ENCODE results near the gene PSMD9. TPM values are rescaled to one million over a fixed set of nuclear protein-coding genes. Genes with fewer than 3 reads are reported as not detected.

PSMD9 gene
- total and polyA plus RNA-seq, 12 donors: 31.4 to 145 (median 55.7) TPM

- DNase-seq: no peak
- TF ChIP-seq POLR2A (IDR thresholded peaks at IDR 0.05): no peak
- TF ChIP-seq, protein P1, sequence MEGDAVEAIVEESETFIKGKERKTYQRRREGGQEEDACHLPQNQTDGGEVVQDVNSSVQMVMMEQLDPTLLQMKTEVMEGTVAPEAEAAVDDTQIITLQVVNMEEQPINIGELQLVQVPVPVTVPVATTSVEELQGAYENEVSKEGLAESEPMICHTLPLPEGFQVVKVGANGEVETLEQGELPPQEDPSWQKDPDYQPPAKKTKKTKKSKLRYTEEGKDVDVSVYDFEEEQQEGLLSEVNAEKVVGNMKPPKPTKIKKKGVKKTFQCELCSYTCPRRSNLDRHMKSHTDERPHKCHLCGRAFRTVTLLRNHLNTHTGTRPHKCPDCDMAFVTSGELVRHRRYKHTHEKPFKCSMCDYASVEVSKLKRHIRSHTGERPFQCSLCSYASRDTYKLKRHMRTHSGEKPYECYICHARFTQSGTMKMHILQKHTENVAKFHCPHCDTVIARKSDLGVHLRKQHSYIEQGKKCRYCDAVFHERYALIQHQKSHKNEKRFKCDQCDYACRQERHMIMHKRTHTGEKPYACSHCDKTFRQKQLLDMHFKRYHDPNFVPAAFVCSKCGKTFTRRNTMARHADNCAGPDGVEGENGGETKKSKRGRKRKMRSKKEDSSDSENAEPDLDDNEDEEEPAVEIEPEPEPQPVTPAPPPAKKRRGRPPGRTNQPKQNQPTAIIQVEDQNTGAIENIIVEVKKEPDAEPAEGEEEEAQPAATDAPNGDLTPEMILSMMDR (IDR thresholded peaks at IDR 0.05): no peak
- H3K9me3 ChIP-seq (replicated peaks in 1 of 3): no peaks in the 10 kb centered on the region
Observed at GRCh38 chr12:121939992-121940766, 51.6 kb downstream of the PSMD9 start.

DNA sequence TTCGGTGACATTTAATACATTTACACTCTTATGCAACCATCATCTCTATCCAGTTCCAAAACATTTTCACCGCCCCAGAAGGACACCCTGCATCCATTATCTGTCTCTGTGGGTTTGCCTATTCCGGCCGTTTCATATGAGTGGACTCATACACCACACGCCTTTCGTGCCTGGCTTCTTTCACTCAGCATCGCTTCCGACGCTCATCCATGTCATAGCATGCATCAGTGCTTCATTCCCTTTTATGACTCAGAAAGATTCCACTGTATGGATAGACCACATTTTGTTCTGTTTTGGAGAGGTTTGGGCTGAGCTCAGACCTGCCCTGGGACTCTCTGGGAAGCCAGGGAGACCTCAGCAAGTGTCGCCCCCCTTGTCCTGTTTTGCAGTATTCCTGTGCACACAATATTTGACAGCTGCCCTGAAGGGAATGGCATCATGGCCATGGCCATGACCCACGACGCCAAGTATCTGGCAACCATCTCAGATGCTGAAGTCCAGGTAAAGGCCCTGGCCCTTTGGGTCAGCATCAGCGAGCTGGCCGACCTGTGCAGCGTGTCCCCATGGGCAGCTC, 53.6 kb downstream of the PSMD9 start:
- no peak overlapping the region for H3K4me3 ChIP-seq
- H3K9me3 ChIP-seq (replicated peaks in 1 of 3): no peaks in the 10 kb centered on the region
- no peaks in the 10 kb centered on the region for H3K36me3 ChIP-seq (replicated peaks in 1 of 2)
- no peak for TF ChIP-seq POLR2A (IDR thresholded peaks at IDR 0.05)
- TF ChIP-seq, protein P1 (IDR thresholded peaks at IDR 0.05): no peak
- WGBS, 4 donors: 90 to 97% (median 93%) methylated on average over 14 to 15 of the region's 15 CpGs
- H3K27ac ChIP-seq: no peak overlapping the region
- H3K4me1 ChIP-seq (replicated peaks in 1 of 2): no peaks in the 10 kb centered on the region
- H3K27me3 ChIP-seq: no peaks in the 10 kb centered on the region
- intact Hi-C loops (cut with DNase I): no loop called here
- DNase-seq: no peak

More at GRCh38 chr12:121939992-121940766, 51.6 kb downstream of the PSMD9 start:
- Histone ChIP-seq H3K4me3 (no peak overlapping the region), H3K4me1 (replicated peaks in 1 of 2) (no peaks in the 10 kb centered on the region), H3K36me3 (replicated peaks in 1 of 2) (no peaks in the 10 kb centered on the region), H3K27me3 (no peaks in the 10 kb centered on the region), H3K27ac (no peak overlapping the region)
- 88 to 96% (median 91%) methylated on average over 4 of the region's 4 CpGs for WGBS, 4 donors
- intact Hi-C loops (cut with DNase I): no loop called here

DNA sequence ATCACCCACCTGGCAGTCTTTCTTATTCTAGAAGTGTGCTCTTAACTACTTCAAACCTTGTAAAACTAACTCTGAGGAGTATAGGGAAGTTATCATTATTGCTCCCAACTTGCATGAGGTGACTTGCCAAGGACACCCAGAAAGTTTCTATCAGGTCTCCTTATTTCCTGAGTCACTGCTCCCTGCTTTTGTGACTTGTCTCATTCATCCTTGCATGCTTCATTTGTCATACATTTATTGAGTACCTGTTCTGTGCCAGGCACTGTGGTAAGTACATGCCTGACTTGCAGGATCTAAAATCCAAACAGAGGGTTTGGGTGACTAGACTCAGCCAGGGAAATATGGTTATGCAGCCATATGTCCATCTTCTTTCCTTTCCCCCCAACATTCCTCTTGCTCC, 55.3 kb downstream of the PSMD9 start:
- TF ChIP-seq, protein P1 (IDR thresholded peaks at IDR 0.05): no peak
- TF ChIP-seq POLR2A (IDR thresholded peaks at IDR 0.05): no peak
- no peaks in the 10 kb centered on the region for H3K27me3 ChIP-seq
- H3K4me1 ChIP-seq (replicated peaks in 1 of 2): no peaks in the 10 kb centered on the region
- H3K4me3 ChIP-seq: no peak overlapping the region
- no peak overlapping the region for H3K27ac ChIP-seq
- H3K36me3 ChIP-seq (replicated peaks in 1 of 2): no peaks in the 10 kb centered on the region
- no peaks in the 10 kb centered on the region for H3K9me3 ChIP-seq (replicated peaks in 1 of 3)
- no peak for DNase-seq
- intact Hi-C loops (cut with DNase I): no loop called here

DNA sequence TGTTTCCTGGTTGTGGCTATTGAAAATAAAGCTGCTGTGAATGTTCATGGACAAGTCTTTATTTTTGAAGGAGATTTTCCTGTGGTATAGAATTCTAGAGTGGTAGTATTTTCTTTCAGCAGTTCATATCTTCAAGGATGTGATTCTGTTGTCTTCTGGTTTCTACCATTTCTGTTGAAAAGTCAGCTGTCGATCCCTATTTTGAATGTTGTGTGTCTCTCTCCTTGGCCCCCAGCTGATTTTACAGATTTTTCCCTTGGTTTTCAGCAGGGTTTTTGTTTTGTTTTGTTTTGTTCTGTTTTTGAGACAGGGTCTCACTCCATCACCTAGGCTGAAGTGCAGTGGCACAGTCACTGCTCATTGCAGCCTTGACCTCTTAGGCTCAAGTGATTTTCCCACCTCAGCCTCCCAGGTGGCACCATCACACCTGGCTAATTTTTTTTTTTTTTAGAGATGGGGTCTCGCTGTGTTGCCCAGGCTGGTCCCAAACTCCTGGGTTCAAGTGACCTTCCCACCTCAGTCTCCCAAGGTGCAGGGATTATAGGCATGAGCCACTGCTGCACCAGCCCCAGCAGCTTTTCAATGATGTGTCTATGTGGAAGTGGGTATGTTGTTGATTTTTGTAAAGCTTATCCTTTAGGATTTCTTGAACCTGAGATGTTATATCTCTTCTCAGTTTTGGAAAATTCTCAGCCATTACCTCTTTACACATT, 57.9 kb downstream of the PSMD9 start:
- intact Hi-C loops (cut with DNase I): no loop called here
- Histone ChIP-seq H3K27ac (no peak overlapping the region), H3K4me1 (replicated peaks in 1 of 2) (no peaks in the 10 kb centered on the region), H3K27me3 (no peaks in the 10 kb centered on the region), H3K9me3 (replicated peaks in 1 of 3) (no peaks in the 10 kb centered on the region), H3K36me3 (replicated peaks in 1 of 2) (no peaks in the 10 kb centered on the region), H3K4me3 (no peak overlapping the region)
- no peak for DNase-seq
- no peak for TF ChIP-seq POLR2A (IDR thresholded peaks at IDR 0.05)
- TF ChIP-seq, protein P1 (IDR thresholded peaks at IDR 0.05): no peak
- WGBS, 4 donors: 95 to 100% (median 98%) methylated on average over 2 of the region's 2 CpGs

Measured in adrenal gland (tissue), 12 donors.